Osteocyte (in vitro differentiated cells): ENCODE results near the gene KLHL25. TPM values are rescaled to one million over a fixed set of nuclear protein-coding genes. Genes with fewer than 3 reads are reported as not detected.

ENCODE experiments used
- DNase-seq: peaks from one replicate; pipeline ENCODE4 v3.0.0; 2021; ENCODE audit warnings: mixed read lengths; ENCODE audit not compliant: unreplicated experiment; ENCODE audit errors: extremely low spot score
- H3K27ac Mint-ChIP-seq: one replicate; pipeline ENCODE4 v1.8.0; 2021; ENCODE audit warnings: mild to moderate bottlenecking, mixed read lengths; ENCODE audit not compliant: unreplicated experiment
- H3K27me3 Mint-ChIP-seq: one replicate; pipeline ENCODE4 v1.8.0; 2021; ENCODE audit warnings: mixed read lengths; ENCODE audit not compliant: unreplicated experiment
- H3K36me3 Mint-ChIP-seq: one replicate; pipeline ENCODE4 v1.8.0; 2021; ENCODE audit warnings: mixed read lengths; ENCODE audit not compliant: unreplicated experiment
- H3K4me1 Mint-ChIP-seq: one replicate; pipeline ENCODE4 v1.8.0; 2021; ENCODE audit warnings: mixed read lengths; ENCODE audit not compliant: unreplicated experiment
- H3K4me3 Mint-ChIP-seq: one replicate; pipeline ENCODE4 v1.8.0; 2021; ENCODE audit warnings: mild to moderate bottlenecking, moderate library complexity, mixed read lengths; ENCODE audit not compliant: unreplicated experiment
- H3K9me3 Mint-ChIP-seq: one replicate; pipeline ENCODE4 v1.8.0; 2021; ENCODE audit warnings: mixed read lengths; ENCODE audit not compliant: unreplicated experiment
- CTCF ChIP-seq: fragments of 200-600 bp; sonication (generic); IDR thresholded peaks from 2 replicates; pipeline ENCODE4 v1.5.0; 2021; ENCODE audit warnings: antibody characterized with exemption, mild to moderate bottlenecking, moderate library complexity
- total RNA-seq: library from RNA; stranded (reverse); gene quantifications from 2 replicates; pipeline ENCODE4 v1.2.1, GENCODE V29; 2021

KLHL25 gene
- total RNA-seq, 1 donor from 2014 or later = 3.6 TPM

- Mint-ChIP-seq H3K36me3 (no peaks in the 10 kb centered on the region), H3K4me3 (no peak overlapping the region), H3K4me1 (peaks cover 35% of the 10 kb centered on the region), H3K27ac (no peak overlapping the region), H3K9me3 (no peaks in the 10 kb centered on the region), H3K27me3 (no peaks in the 10 kb centered on the region)
- DNase-seq = no peak
- no peak for TF ChIP-seq CTCF
Observed at GRCh38 chr15:85789496-85789875, 5.2 kb downstream of the KLHL25 start.

GRCh38 chr15:85788771-85789495 is 5.8 kb downstream of the KLHL25 start:
- DNase-seq = no peak
- Mint-ChIP-seq H3K27ac (no peak overlapping the region), H3K4me1 (peaks cover 34% of the 10 kb centered on the region), H3K9me3 (no peaks in the 10 kb centered on the region), H3K27me3 (no peaks in the 10 kb centered on the region), H3K4me3 (no peak overlapping the region), H3K36me3 (no peaks in the 10 kb centered on the region)
- TF ChIP-seq CTCF = no peak

GRCh38 chr15:85786781-85787114 is 8.0 kb downstream of the KLHL25 start:
- Mint-ChIP-seq H3K4me1 (peaks cover 22% of the 10 kb centered on the region), H3K9me3 (no peaks in the 10 kb centered on the region), H3K36me3 (no peaks in the 10 kb centered on the region), H3K27me3 (no peaks in the 10 kb centered on the region), H3K27ac (no peak overlapping the region), H3K4me3 (no peak overlapping the region)
- TF ChIP-seq CTCF = no peak
- no peak for DNase-seq

GRCh38 chr15:85785887-85786780 is 8.6 kb downstream of the KLHL25 start:
- no peaks in the 10 kb centered on the region for H3K9me3 Mint-ChIP-seq
- H3K27me3 Mint-ChIP-seq = no peaks in the 10 kb centered on the region
- H3K4me3 Mint-ChIP-seq = no peak overlapping the region
- H3K36me3 Mint-ChIP-seq = no peaks in the 10 kb centered on the region
- peaks cover 22% of the 10 kb centered on the region for H3K4me1 Mint-ChIP-seq
- TF ChIP-seq CTCF = no peak
- DNase-seq = no peak
- peak overlapping the region; percentile 76 for H3K27ac Mint-ChIP-seq

GRCh38 chr15:85782064-85782463 is 12.7 kb downstream of the KLHL25 start:
- Mint-ChIP-seq H3K27ac (no peak overlapping the region), H3K9me3 (no peaks in the 10 kb centered on the region), H3K36me3 (no peaks in the 10 kb centered on the region), H3K27me3 (no peaks in the 10 kb centered on the region), H3K4me1 (peaks cover 26% of the 10 kb centered on the region), H3K4me3 (no peak overlapping the region)
- TF ChIP-seq CTCF = no peak
- DNase-seq = no peak
